Upper lobe of left lung (tissue), 6 donors: ENCODE results near the gene ALDH3B1. TPM values are rescaled to one million over a fixed set of nuclear protein-coding genes. Genes with fewer than 3 reads are reported as not detected.

ENCODE experiments used
- ATAC-seq, 2 donors: fragments of 200-7000 bp; cut with Tn5 transposase; one replicate each; pipeline ENCODE4 v1.9.1; 2022; ENCODE audit warnings: mild to moderate bottlenecking in 2 of 2, moderate library complexity in 2 of 2; ENCODE audit not compliant: low FRiP score in 2 of 2
- DNase-seq, 2 donors: peaks; one replicate each; pipeline ENCODE4 v3.0.0-alpha.2; 2019 to 2020
- H3K27ac ChIP-seq, 4 donors: fragments of 200-600 bp; sonication (generic); one replicate each; pipeline ENCODE4 v1.5.1; 2016 to 2019
- H3K27me3 ChIP-seq, 4 donors: fragments of 200-600 bp; sonication (generic); one replicate each; pipeline ENCODE4 v1.5.1; 2017 to 2019
- H3K36me3 ChIP-seq, 4 donors: fragments of 200-600 bp; sonication (generic); one replicate each; pipeline ENCODE4 v1.5.1; 2016 to 2019
- H3K4me1 ChIP-seq, 4 donors: fragments of 200-600 bp; sonication (generic); one replicate each; pipeline ENCODE4 v1.5.1; 2018 to 2019
- H3K4me3 ChIP-seq, 4 donors: fragments of 200-600 bp; sonication (generic); one replicate each; pipeline ENCODE4 v1.5.1; 2017 to 2019; ENCODE audit warnings: mild to moderate bottlenecking in 2 of 4, moderate library complexity in 1 of 4
- H3K9me3 ChIP-seq, 4 donors: fragments of 200-600 bp; sonication (generic); one replicate each; pipeline ENCODE4 v1.5.1; 2018 to 2019
- CTCF ChIP-seq, 6 experiments: fragments of 450-650 bp in 4 of 6; fragments of 200-600 bp in 2 of 6; sonication (generic) in 2 of 6; IDR thresholded peaks; one replicate each; pipeline ENCODE4 v1.5.1; 2016 to 2019; ENCODE audit warnings: antibody characterized with exemption in 6 of 6
- EP300 ChIP-seq, 4 donors: sonication (generic); formaldehyde crosslinking; IDR thresholded peaks; one replicate each; pipeline ENCODE4 v1.5.1; 2017; ENCODE audit warnings: antibody characterized with exemption in 4 of 4, control low read depth in 2 of 4
- POLR2A ChIP-seq, 4 donors: fragments of 450-650 bp; IDR thresholded peaks; one replicate each; pipeline ENCODE4 v1.5.1; 2016 to 2017; ENCODE audit warnings: antibody characterized with exemption in 4 of 4, mild to moderate bottlenecking in 2 of 4
- POLR2AphosphoS5 ChIP-seq, 2 donors: sonication (generic); formaldehyde crosslinking; IDR thresholded peaks; one replicate each; pipeline ENCODE4 v1.5.1; 2017; ENCODE audit warnings: antibody characterized with exemption in 2 of 2
- WGBS, 2 donors: methylation state at CpG; one replicate each; pipeline ENCODE4 v1.1.5; 2017 to 2018; 5-methylcytosine and 5-hydroxymethylcytosine counted together
- total RNA-seq, 6 donors: library from RNA; depleted of rRNA in 4 of 6; stranded (reverse); fragments of >200 nt in 4 of 6; gene quantifications; one replicate each; pipeline versions ENCODE4 v1.1.0 to v1.2.1, GENCODE V29; 2016 to 2021
- donor health status: DM: no; HTN: no; CAD: no; lungs with moderate emphysema.
- donor health status: DM: no; HTN: yes; CAD: no; lungs with severe emphysema.

The ALDH3B1 gene
- total RNA-seq, 6 donors from 2014 or later = 107 to 229 (median 185) TPM

DNA sequence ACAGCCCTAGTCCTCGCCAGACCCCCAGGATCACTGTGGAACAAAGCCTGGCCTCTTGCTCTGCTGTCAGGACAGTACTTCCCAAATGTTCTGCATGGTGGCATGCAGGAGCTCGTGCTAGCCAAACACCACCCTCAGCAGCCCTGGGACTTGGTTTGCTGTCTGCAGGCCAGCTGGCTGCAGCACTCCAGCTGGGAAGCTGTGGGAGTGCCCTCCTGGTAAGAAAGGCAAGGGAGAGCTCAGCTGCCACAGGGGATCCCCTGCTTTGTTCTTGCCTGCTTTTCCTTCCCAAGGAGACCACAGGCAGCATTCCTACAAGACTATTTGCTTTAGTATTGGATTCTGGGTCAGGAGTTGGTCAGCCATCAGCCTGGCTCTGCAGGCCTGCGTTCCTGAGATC is 56.6 kb downstream of the ALDH3B1 start:
- H3K4me3 ChIP-seq = no peak overlapping the region
- H3K27ac ChIP-seq = no peak overlapping the region
- ATAC-seq = no peak
- no peaks in the 10 kb centered on the region for H3K27me3 ChIP-seq
- 81 to 87% methylated on average over 2 to 3 of the region's 3 CpGs for WGBS, 2 donors
- peaks cover 0 to 4% (median 0%) of the 10 kb centered on the region in 4 donors for H3K4me1 ChIP-seq
- peaks cover 29 to 85% (median 51%) of the 10 kb centered on the region in 4 donors for H3K36me3 ChIP-seq
- no peak for TF ChIP-seq EP300 (IDR thresholded peaks at IDR 0.05)
- TF ChIP-seq CTCF (IDR thresholded peaks at IDR 0.05) = no peak
- no peak for TF ChIP-seq POLR2AphosphoS5 (IDR thresholded peaks at IDR 0.05)
- TF ChIP-seq POLR2A (IDR thresholded peaks at IDR 0.05) = no peak
- H3K9me3 ChIP-seq = no peaks in the 10 kb centered on the region
- no peak for DNase-seq

DNA sequence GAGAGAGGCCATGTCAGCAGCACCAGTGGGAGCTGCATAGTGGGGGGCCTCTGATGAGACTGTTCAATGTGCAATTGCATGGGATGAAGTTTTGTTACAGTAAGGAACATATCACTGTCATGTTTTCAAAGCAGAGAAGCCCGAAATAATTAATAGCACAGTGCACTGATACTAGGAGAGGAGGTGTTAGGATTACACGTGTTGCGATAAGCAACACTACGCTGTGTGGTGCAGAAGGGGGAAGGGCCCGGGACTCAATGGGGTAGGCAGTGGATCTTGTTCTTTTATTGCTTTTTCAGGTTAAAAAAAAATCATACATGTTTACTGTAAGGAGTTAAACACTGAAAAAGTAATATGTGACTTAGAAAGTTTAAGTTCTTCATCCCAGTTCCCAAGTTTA is 57.9 kb downstream of the ALDH3B1 start:
- H3K27me3 ChIP-seq = no peaks in the 10 kb centered on the region
- ATAC-seq (no peak), DNase-seq (no peak)
- H3K9me3 ChIP-seq = no peaks in the 10 kb centered on the region
- TF ChIP-seq POLR2A (IDR thresholded peaks at IDR 0.05) (no peak), CTCF (IDR thresholded peaks at IDR 0.05) (no peak), POLR2AphosphoS5 (IDR thresholded peaks at IDR 0.05) (no peak), EP300 (IDR thresholded peaks at IDR 0.05) (no peak)
- H3K4me1 ChIP-seq = peaks cover 0 to 4% (median 0%) of the 10 kb centered on the region in 4 donors
- H3K4me3 ChIP-seq = no peak overlapping the region
- no peak overlapping the region for H3K27ac ChIP-seq
- WGBS, 2 donors = 93 to 96% methylated on average over 5 of the region's 5 CpGs
- peaks cover 29 to 87% (median 49%) of the 10 kb centered on the region in 4 donors for H3K36me3 ChIP-seq

- H3K9me3 ChIP-seq = no peaks in the 10 kb centered on the region
- DNase-seq (no peak), ATAC-seq (no peak)
- WGBS, 2 donors = 71 to 74% methylated on average over 1 to 3 of the region's 3 CpGs
- H3K27ac ChIP-seq = no peak overlapping the region
- no peaks in the 10 kb centered on the region for H3K27me3 ChIP-seq
- peaks cover 17 to 73% (median 48%) of the 10 kb centered on the region in 4 donors for H3K36me3 ChIP-seq
- no peak overlapping the region for H3K4me3 ChIP-seq
- TF ChIP-seq CTCF (IDR thresholded peaks at IDR 0.05) (no peak), POLR2AphosphoS5 (IDR thresholded peaks at IDR 0.05) (no peak), POLR2A (IDR thresholded peaks at IDR 0.05) (no peak), EP300 (IDR thresholded peaks at IDR 0.05) (no peak)
- peaks cover 0 to 2% (median 0%) of the 10 kb centered on the region in 4 donors for H3K4me1 ChIP-seq
Measured at GRCh38 chr11:68071281-68072048, 61.3 kb downstream of the ALDH3B1 start.

DNA sequence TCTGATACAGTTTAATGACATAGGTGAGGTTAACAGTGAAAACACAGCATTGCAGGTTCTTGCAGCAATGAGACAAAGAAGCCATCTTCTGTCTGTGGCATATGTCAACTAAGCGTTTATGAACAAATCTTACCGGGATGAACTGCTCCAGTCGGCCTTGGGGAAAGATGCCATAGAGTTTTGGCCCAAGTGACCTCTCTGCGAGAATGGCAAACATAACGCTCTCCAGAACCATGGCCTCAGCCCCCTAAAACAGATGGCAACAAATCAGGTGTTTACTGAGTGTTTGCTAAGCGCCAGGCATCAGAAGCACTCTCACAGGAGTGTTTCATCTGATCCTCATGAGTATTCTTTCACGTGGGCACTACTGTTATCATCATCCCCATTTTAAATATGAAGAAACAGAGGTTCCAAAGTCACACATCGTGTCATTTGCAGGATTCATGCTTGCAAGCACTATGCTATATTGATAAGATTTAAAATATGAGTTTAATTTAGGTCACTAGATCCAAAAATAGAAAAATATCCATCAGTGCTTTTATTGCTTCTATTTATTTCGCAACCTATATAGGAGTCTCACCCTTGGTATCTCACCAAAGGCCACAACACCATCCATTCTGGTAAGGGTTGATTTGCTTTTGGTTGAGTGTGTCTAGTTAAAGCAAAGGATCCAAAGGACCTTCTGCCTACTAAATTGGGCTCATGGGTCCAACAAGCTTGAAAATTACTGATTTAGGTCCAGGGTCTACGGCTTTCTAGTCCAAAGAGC is 64.6 kb downstream of the ALDH3B1 start:
- H3K27me3 ChIP-seq = no peaks in the 10 kb centered on the region
- H3K27ac ChIP-seq = no peak overlapping the region
- no peak overlapping the region for H3K4me3 ChIP-seq
- H3K4me1 ChIP-seq = peaks cover 0 to 17% (median 0%) of the 10 kb centered on the region in 4 donors
- no peaks in the 10 kb centered on the region for H3K9me3 ChIP-seq
- WGBS, 2 donors = 78 to 81% methylated on average over 10 of the region's 10 CpGs
- no peak for DNase-seq
- ATAC-seq = no peak
- peaks cover 13 to 40% (median 29%) of the 10 kb centered on the region in 4 donors for H3K36me3 ChIP-seq
- TF ChIP-seq CTCF (IDR thresholded peaks at IDR 0.05) (no peak), EP300 (IDR thresholded peaks at IDR 0.05) (no peak), POLR2A (IDR thresholded peaks at IDR 0.05) (no peak), POLR2AphosphoS5 (IDR thresholded peaks at IDR 0.05) (no peak)
